GM06990 (cell line): ENCODE results near the gene SH2D6.
"Not testable (repeated sequence)": the region's sequence is repeated elsewhere in the genome, so short reads cannot be mapped to it uniquely, and the experiment has no call there.

Source experiments
- DNase-seq: peaks from one replicate; pipeline ENCODE4 v3.0.0-alpha.2; 2011; ENCODE audit not compliant: insufficient read length; ENCODE audit errors: extremely low read depth
- H3K27me3 ChIP-seq: replicated peaks from 2 replicates; pipeline ENCODE4 v1.6.0; 2011; ENCODE audit warnings: low read length; ENCODE audit not compliant: control insufficient read depth, insufficient read depth
- H3K36me3 ChIP-seq: 2 replicates; pipeline ENCODE4 v1.5.1; 2011; ENCODE audit warnings: low read length; ENCODE audit not compliant: control insufficient read depth, insufficient read depth
- H3K4me3 ChIP-seq: replicated peaks from 2 replicates; pipeline ENCODE4 v1.5.1; 2011; ENCODE audit warnings: low read depth, mild to moderate bottlenecking, control low read depth, low read length
- TF ChIP-seq, protein P1 (sequence below): IDR thresholded peaks from 2 replicates; pipeline ENCODE4 v1.5.1; 2011; ENCODE audit warnings: low read length, control low read depth, mild to moderate bottlenecking, inconsistent platforms; ENCODE audit not compliant: insufficient read depth, poor library complexity, severe bottlenecking

SH2D6 gene

GRCh38 chr2:85405201-85406059, 13.1 kb upstream of the SH2D6 start:
- peak; percentile 40 for DNase-seq
- no peak overlapping the region; the same call in 1 of the 2 replicates for H3K4me3 ChIP-seq
- TF ChIP-seq, protein P1, sequence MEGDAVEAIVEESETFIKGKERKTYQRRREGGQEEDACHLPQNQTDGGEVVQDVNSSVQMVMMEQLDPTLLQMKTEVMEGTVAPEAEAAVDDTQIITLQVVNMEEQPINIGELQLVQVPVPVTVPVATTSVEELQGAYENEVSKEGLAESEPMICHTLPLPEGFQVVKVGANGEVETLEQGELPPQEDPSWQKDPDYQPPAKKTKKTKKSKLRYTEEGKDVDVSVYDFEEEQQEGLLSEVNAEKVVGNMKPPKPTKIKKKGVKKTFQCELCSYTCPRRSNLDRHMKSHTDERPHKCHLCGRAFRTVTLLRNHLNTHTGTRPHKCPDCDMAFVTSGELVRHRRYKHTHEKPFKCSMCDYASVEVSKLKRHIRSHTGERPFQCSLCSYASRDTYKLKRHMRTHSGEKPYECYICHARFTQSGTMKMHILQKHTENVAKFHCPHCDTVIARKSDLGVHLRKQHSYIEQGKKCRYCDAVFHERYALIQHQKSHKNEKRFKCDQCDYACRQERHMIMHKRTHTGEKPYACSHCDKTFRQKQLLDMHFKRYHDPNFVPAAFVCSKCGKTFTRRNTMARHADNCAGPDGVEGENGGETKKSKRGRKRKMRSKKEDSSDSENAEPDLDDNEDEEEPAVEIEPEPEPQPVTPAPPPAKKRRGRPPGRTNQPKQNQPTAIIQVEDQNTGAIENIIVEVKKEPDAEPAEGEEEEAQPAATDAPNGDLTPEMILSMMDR: no peak
- H3K27me3 ChIP-seq: no peaks in the 10 kb centered on the region
- H3K36me3 ChIP-seq: peaks cover 5% of the 10 kb centered on the region

GRCh38 chr2:85409845-85410583, 8.5 kb upstream of the SH2D6 start, which contains the start of gene CAPG:
CAPG (minus strand) TSS chr2:85410366; CDS start chr2:85402145, 8,221 bp downstream.
- peak within 1 kb of the TSS; percentile 69 for H3K4me3 ChIP-seq
- no peaks in the 10 kb centered on the region for H3K27me3 ChIP-seq
- H3K36me3 ChIP-seq: no peaks in the 10 kb centered on the region
- DNase-seq: peak; percentile 73
- TF ChIP-seq, protein P1: no peak

GRCh38 chr2:85410584-85411404, 7.7 kb upstream of the SH2D6 start:
- Histone ChIP-seq H3K36me3 (no peaks in the 10 kb centered on the region), H3K27me3 (no peaks in the 10 kb centered on the region), H3K4me3 (no peak overlapping the region)
- TF ChIP-seq, protein P1: no peak
- DNase-seq: no peak

DNA sequence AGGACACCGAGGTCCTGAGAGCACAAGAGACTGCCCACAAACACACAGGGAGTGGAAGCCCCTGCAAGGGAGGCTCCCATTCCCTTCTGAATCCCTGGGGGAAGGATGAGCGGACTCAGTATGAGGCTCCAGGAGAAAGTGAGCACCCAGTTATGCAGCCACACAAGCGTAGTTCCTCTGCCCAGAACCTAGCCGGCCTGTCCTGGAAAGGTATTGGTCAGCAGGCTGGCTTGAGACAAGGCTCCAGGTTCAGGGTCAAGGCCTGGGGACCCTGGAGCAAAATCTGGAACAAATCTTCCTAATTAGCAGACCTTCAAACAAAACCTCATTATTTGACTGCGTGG, 7.1 kb upstream of the SH2D6 start:
- TF ChIP-seq, protein P1: no peak
- no peak for DNase-seq
- H3K4me3 ChIP-seq: no peak overlapping the region
- no peaks in the 10 kb centered on the region for H3K36me3 ChIP-seq
- no peaks in the 10 kb centered on the region for H3K27me3 ChIP-seq

- TF ChIP-seq, protein P1: no peak
- Histone ChIP-seq H3K27me3 (no peaks in the 10 kb centered on the region), H3K36me3 (no peaks in the 10 kb centered on the region), H3K4me3 (peak overlapping the region; percentile 8)
- no peak for DNase-seq
Measured at GRCh38 chr2:85413592-85414420, 4.7 kb upstream of the SH2D6 start.

- not testable (repeated sequence) for H3K4me3 ChIP-seq, H3K27me3 ChIP-seq, H3K36me3 ChIP-seq, DNase-seq
Measured at GRCh38 chr2:85414421-85414759, 4.1 kb upstream of the SH2D6 start.
